Activated T-cell treated with anti-CD3 and anti-CD28 coated beads for 4 hours (primary cell): ENCODE measurements around the gene CDK19.

ENCODE experiments used
- DNase-seq: peaks from one replicate; pipeline ENCODE4 v3.0.0-alpha.2; 2020

The CDK19 gene

DNA sequence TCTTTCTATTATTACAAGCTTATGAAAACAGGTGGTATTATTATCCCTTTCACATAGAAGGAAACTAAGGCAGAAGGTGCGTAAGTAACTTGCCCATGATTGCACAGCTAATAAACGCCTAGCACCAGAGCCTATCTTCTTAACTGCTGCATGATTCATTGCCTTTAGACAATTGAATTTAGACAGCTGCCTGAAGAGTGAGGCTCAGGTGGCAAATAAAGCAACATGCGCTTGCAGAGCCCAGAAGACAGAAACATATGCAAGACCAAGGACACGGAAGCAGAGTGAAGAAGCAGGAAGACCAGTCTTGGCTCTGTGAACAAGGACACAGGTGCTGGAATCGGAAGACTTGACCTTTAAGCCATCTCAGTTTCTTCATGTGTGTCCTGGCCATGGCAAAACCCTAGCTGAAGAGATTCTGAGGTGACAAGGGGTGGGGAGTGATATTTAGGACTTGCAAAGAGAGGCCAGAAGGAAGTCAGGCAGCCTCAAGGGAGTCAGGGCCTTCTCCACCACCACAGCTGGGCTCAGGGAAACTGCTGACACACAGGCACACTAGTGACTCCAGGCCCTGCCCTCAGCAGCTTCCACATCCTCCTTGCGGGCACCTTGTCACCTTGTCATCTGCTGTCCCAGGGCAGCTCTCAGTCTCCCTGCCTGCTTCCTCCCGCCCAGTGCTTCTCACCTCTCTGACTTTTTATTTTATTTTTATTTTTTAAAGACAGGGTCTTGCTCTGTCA is 247.1 kb downstream of the CDK19 start:
- no peak for DNase-seq

DNA sequence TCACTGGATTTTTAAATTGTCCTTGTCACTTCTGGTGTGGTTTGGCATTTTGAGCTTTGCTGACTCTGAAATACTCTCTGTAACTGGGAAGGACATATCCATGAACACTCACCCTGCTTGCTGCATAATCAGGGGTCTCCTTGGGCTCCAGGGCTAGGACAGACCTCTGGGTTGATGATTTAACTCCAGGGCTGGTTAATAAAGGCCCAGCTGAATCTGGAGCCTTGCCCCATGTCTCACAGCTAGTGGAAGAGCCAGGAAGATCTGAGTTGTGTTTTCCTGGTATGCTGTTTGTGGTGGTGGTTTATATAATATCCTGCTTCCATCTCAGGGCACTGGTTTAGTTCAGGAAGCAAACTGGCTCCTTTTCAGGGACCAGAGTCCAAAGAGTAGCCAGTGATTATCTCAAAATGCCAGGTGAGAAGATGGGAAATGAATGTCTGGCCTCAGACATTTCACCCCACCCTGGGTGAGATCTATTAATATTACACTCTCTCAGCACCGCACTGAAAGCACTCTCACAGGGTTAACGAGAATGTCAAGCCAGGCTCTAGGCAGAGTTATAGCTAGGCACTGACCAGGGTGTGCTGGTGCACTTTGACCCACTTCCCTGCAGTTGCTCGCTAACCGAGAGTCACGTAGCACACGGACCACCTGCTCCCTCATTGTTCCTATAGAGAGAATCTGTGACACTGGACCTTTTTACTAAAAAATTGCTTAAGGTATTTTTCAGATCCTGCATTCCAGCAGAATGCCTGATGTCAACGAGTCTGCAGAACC is 248.7 kb downstream of the CDK19 start:
- no peak for DNase-seq

DNA sequence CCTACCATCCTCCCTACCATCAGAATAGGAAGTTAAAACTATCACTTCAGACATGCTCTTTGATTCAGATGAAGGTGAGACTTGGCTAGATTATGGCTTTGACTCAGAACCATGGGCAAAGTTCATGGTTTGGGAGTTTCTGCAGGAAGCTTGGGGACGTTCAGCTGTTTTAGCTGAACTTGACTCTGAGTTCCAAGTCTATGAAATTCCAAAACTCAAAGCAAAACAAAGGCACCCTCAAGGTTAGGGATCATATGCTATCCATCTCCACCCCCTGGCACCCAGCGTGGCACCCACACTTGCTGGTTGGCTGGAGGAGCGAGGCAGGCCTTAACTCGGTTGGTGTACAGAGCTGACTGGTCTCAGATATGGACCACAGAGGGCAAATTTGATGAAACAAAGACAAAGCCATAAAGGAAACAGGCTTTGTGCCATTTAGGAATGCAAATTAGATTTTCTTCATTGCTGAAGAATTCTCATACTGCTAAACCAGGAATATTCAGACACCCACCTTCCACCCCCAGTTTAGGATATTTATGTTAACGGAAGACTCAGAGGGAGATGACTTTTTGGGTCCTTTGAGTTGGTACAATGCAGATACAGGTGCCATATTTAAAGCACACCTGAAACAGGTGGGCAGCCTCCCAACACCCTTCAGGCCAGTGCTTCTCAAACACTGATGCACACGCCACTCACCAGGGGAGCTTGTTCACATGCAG is 250.4 kb downstream of the CDK19 start:
- DNase-seq: no peak

DNA sequence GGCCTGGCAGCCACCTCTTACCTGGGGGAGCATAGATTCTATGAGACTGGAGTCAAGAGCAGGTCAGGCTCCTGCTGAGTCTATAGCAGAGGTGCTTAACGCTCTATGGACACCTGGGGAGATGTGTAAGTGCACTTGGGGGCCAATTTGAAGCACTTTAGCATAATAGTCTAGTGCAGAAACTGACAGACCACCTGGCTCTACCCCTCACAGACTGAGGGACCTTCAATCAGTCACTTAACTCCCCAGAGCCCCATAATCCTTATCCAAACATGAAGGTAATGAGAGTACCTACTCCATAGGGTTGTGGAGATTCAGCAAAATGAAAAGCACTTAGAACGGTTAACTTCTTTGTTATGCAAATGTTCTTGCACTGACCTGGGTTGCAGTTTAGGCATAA is 251.6 kb downstream of the CDK19 start:
- DNase-seq: no peak

DNA sequence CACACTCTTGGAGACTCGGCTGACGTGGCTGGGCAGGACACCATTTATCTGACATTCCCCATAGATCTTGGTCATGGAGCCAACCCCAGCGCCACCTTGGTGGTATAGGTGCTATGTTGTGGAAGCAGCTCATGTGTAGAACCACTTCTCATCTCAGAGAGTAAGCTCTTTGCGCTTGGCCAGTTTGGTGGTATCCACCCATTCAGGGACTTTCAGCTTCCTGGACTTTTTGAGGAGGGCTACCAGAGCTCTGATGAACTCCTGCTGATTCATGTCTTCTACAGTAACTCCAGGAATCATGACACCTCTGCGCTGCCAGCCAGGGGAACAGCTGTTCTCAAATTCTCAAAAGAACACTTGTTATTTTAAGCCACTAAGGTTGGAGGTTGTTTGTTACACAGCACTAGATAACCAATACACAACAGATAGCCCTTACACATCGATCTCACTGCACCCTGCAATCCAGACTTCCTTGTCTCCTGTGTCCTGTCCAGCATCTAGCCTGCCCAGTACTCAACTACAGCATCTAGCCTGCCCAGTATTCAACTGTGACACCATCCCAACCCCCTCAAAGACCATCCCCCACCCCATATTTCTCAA is 252.9 kb downstream of the CDK19 start:
- DNase-seq: no peak

DNA sequence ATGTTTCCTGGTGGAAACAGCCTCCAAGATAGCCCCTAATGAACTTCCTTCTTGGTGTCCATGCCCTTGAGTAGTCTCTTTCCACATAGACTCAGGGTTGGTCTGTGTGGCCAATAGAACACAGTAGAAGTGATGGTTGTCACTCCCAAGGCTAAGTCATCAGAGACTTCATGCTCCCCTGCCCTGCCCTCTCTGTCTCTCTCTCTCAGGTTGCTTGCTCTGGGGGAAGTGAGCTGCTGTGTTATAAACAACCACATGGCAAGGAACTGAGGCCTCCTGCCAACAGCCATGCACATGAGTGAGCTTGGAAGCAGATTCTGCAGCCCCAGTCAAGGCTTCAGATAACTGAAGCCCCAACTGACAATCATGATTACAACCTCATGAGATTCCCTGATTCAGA is 253.6 kb downstream of the CDK19 start:
- no peak for DNase-seq

DNA sequence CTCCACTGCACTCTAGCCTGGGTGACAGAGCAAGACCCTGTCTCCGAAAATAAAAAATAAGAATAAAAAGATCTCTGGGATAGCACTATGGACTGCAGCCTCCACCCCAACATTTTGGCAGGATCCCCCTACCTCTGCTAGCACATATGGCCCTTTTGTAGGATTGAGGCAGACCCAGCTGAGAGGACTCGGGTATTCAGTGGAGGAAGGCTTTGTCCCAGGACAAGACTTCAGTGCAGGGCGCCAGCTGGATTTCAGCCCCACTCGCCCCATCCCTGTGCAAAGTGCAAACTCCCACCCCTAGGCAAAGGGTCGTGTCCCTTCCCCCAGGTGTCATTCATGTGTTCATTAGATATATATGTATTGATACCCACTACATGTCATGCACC is 254.3 kb downstream of the CDK19 start:
- DNase-seq: no peak

DNA sequence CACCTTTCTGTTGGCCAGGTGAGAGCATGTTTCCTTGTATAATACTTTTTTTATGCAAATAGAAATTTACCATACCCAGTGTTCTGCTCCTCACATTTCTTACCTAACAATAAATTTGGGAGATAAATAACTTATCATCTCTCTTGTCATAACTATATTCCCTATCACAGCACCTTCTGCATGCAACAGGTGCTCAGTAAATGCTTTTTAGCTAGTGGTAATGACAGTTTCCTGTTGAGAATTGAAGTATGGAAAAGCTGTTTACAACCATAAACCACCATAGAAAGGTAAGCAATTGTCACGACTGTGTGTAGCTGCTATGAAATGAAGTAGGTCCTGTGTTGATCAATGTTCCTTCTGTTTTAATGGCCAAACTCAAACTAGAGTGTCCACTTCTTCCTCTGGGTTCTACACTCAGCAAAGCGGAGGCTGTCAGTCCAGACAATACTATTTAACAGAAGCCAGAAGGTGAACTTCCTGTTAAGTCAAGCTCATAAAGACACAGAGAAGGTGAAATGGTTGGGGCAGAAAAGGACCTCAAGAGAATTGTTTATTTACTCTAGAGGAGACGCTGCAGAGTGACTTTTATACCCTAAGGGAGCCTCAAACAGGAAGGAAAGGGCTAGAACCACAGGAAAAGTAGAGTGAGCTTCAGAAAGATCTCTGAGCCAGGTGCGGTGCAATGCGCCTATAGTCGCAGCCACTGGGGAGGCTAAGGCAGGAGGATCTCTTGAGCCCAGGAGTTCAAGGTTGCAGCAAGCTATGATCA is 254.8 kb downstream of the CDK19 start:
- DNase-seq: no peak
